DMS 273 (cell line): ENCODE results near the gene PPM1F.
"Not testable (repeated sequence)": the region's sequence is repeated elsewhere in the genome, so short reads cannot be mapped to it uniquely, and the experiment has no call there.

Experiments used
- DNase-seq: peaks from one replicate; lab custom pipeline; 2025; ENCODE audit not compliant: unreplicated experiment; lab: John Stamatoyannopoulos, UW

Gene PPM1F

DNA sequence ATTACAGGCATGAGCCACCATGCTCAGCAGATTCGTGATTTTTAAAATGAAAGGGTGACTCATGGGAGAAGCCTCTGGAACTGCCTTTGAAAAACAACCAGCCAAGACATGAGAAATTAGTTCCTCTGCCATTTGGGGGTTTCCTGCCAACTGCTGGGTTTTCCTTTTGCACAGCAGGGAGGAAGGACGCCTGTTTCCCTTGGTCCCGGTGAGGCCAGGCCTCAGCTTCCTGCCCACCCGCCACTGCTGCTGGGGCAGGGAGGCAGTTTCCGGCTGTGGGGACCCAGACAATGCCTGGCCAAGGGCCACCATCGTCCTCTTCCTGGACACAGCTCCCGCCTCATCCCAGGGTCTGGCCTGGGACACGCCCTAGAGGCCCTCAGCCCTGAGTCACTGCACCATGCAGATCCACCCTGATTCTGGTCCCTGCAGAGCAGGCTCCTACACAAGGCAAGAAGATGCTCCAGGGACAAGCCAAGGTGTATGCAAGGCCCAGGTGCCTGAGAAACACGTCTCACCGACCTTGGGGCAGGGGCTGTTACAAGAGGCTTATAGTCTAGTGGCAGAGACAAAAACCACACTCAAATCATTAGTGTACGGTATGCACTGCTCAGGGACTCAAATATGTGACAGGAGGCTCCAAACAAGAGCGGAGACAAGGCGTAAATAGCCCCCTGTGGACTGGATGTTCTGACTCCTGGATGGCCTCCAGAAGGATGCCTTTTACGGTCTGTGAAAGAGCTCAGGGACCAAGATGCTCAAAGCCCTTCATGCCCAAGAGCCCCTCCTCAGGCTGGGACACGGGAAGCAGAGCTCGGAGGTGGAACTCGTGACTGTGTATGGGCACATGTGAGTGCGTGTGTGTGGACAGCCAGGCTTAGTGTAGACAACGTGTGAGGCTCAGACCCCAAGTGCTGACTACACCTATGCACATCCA lies 10.0 kb downstream of the PPM1F start:
- no peak for DNase-seq

DNA sequence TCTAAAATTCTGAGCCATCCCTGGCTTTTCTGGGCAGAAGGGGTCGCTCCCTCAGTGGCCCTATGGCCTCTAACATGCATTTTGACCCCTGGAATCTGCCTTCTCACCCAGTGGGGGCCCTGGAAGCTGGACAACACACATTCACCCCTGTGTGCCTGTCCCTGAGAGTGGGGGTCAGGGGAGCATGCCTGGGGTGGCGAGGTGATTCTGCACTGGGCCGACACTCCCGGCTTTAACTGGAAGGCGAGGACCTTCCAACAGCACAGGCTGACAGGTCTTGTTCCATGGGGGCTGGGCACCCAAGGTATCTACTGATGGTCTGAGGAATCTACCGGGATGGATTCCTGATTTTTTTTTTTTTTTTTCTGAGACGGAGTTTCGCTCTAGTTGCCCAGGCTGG lies 10.7 kb downstream of the PPM1F start:
- DNase-seq, result no peak

DNA sequence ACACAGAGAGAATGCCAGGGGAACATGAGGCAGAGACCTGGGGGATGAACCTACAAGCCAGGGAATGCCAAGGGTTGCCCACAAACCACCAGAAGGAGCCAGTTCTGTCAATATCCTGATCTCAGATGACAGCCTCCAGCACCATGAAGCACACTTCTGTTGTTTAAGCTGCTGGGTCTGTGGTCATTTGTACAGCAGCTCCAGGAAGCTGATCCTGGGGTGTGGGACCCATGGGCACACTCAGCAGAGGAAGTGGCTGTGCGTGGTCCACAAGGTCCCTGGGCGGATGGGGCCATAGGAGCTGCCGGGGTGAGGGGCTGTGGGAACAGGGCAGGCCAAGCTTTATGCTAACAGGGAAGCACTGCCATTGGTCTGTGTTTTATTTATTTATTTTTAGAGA lies 12.1 kb downstream of the PPM1F start:
- DNase-seq, result no peak

DNA sequence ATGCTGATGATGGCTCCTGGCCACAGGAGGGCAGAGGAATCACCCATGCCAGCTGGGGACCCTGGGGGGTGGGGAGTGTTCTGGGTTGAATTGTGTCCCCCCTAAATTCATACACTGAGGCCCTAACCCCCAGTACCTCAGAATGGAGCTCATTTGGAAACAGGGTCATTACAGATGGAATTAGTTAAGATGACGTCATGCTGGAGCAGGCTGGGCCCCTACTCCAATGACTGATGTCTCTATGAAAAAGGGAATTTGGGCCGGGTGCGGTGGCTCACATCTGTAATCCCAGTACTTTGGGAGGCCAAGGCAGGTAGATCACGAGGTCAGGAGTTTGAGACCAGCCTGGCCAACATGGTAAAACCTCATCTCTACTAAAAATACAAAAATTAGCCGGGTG lies 12.7 kb downstream of the PPM1F start:
- DNase-seq, result not testable (repeated sequence)

DNA sequence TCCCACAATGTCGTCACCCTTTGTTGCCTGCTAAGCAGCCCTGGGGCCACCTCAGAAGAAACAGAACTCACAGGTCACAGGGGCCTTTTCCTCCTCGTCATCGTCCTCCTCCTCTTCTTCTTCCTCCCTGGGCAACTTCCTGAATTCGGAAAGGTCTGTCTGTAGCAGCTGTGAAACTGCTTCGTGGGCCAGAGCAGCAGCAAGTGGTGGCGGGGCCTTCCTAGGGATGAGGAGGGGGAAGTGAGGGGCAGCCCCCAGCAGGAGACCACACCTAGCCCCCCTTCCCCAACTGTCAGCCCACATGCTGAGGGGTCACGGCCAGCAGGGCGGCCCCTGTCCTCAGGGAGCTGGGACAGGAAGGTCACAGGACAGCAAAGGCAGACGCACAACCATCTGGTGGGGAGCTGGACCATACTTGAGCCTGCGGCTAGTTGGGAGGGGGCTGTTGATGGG lies 13.2 kb downstream of the PPM1F start:
- DNase-seq, result no peak

DNA sequence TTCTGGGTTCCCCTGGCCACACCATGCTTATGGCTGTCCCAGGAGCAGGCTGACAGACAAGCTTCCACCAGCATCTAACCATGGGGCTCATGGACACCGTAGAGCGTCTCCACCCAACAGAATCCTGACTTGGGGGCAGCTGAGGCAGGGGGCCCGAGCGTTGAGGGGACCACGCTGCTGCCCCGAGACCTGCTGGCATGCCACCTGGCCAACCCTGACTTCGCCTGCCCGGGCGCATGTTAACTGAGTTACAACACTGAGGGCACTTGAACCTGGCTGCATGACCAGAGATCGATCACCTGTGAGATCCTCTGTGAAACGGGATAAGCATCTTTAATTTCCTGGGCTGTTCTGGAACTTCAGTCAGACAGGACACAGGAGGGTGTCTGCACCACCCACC lies 13.7 kb downstream of the PPM1F start:
- no peak for DNase-seq

DNA sequence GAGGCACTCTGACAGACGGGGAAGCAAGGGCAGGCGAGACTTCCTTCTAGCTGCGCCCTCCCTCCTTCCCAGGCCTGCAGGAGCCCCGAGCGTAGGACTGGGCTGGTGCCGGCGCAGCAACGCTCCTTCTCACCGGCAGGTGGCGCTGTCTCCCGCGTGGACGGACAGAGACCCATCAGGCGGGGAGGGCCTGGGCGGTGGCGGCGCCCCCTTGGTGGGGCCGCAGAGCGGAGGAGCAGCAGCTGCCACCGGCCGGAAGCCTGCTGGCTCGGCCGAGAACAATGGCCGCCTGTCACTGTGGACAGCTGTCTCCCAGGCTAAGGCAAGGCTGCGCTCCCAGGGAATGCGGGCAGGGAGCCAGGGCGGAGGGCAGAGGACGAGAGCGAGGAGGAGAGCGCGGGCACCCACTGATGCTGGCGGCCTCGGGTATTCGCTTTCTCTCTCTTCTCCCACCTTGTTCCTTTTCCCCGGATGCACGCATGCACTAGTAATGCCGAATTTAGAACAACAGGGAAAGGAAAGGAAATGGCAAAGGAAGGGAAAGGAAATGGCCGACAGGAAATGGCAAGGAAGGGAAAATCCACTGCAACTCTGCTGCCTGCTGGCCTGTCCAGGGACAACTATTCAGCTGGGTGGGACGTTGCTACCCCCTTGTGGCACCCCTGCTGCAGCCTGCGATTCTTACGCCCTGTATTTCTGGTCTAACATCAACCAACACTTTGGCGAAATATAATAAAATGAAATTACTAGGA lies 14.4 kb downstream of the PPM1F start:
- DNase-seq, result peak; percentile 95

DNA sequence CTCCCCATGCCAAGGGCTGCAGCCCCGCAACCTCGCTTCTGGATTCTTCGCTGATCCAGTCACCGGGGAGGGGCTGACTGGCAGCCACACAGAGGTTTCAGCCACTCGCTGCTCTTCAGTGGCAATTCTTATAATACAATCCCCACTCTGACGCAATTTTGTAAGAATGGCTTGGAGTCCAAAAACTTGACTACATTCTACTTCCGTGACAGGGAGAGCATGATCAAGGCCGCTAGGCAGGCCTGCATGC lies 14.9 kb downstream of the PPM1F start:
- DNase-seq, result no peak

DNA sequence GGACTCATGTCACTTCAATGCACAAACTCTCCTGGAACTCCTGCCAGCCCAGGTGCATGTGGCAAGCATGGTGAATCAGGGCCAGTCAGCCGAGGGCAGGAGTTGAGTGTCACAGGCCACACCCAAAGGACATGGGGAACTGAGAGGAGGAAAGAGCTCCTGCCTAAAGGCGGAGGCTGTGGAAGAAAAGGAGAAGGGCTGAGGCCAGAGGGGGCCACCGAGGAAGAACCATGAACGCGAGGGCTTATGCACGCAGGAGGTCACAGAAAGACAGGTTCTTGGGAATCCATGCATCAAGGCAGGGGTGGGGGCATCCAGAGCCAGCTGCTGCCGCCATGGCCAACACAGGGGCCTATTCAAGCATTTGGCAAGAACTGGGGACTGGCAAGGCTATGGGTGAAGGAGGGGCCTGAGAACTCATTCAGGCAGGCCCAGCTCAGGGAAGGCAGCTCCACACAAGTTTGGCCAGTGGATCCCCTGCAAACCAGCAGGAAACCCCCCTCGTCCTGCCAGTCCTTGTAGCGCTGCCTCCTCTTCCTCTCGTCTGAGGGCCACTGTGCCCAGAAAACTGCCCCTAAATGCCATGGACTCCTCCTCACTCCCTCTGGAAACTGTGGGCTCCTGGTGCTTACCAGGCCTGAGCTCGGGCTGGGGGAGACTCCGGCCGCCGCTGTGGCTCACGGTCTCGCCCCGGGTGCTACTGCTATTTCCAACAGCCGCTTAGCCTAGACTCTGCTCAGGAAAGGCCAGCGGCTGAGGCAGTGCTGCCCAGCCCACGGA lies 15.4 kb downstream of the PPM1F start:
- DNase-seq, result no peak

DNA sequence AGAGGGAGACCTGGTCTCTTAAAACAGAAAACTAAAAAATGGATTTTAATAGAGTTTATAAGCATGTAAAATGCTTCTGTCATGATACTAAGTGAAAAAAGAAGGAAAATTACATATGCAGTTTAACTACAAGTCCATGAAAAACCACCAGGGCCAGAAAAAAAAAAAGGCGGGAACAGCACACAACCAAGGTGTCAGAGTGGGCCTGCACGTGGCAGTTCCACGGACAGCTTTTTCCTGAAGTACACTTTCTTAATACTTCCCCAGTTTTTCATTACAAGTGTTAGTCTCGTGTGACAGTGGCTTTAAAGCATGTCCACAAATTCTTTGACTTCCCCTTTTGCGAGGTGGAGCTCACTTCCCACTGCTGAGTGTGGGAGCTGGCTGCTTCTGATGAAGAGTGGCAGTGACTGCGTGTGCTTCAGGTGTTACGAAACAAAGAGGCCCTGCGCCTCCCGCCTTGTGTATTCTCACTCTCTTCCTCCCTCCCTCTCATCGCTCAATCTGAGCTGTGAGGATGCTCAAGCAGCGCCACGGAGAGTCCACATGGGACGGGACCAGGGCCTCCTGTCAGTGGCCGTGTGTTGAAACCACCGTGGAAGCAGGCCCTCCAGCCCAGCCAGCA lies 16.4 kb downstream of the PPM1F start:
- DNase-seq, result no peak

DNA sequence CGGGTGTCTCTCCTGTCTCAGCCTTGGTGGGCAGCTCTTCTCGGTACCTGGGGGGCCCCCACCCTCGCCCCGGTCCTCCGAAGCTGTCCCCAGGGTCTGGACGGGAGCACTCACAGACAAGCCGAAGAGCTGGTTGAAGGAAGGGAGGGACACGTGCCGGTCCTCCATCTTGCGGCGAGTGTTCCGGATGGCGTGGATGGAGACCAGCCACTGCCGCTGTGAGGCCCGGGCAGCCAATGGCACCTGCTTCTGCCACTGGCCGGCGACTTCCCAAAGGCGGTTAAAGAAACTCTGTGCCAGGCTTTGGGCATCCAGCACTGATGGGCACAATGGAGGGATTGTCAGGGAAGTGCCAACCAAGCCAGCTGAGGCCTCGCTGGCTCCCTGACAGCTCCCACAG lies 18.7 kb downstream of the PPM1F start:
- no peak for DNase-seq

DNA sequence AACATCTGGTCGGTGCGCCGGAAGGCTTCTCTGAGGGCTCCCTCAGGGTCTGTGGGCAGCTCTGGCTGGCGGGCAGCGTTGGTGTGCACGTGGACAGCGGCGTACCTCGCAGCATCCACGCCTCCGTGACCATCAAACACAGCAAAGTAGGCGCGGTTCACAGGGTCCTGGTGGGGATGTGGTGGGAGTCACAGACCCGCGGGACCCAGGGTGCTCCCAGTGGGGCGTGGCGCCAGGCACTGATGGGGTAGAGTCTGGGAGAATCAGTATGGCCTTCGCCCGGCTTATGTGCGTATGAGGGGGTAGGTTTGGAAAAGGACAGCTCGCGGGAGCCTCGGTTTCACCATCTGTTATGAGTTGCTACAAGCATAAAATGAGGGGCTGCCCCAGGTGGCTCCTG lies 19.2 kb downstream of the PPM1F start:
- DNase-seq, result no peak

DNA sequence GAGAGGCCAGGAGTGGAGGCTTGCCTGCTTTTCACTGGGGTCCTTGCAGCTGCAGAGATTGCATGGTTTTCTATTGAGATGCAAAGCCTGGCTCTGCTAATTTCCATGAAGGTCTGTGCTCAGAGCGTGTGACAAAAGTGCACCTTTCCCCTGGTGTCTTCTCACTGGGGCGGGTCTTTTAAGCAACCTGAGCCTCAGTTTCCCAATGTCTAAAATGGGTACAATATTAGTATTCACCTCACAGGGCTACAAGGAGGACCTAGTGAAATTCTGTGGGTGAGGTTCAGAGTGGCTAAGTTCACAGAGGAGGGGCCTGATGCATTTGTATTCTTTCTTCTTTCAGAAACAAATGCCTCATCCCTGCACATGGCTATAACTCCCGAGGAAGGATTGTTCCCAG lies 20.3 kb downstream of the PPM1F start:
- DNase-seq, result no peak

DNA sequence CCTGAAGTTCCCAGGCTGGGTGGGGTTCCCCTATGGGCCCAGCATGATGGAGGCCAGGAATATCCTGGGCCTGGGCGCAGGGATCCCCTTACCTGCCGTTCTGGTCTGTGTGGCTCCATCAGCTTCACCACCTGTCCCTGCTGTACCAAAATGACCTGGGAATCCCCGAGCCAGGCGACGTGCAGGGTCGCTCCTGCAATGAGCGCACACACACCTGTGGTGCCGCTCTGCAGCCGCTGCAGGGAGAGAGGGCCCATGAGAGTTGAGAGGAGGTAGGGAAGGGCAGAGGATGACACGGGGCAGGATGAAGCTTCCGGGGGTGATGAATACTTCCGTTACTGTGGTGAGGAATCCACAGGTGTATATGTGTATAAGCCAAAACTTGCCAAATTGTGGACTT lies 21.6 kb downstream of the PPM1F start:
- DNase-seq, result no peak

DNA sequence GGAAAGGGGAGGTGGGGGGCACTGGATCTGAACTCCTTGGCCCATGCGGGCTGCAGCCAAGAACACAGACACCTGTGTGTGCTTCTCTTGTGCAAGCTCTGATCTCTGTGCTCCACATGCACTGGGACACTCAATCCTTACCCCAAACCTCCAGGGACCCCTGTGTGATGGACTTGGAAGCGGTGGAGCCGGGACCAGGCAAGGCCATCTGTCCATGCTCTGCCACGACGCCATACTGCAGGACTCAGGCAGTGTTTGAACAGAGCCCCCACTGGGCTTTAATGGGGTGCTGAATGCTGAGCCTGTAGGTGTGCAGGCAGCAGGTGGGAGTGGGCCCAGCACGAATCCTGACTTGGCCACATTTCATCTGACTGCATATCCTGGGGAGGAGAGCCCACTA lies 23.4 kb downstream of the PPM1F start:
- peak; percentile 46 for DNase-seq

DNA sequence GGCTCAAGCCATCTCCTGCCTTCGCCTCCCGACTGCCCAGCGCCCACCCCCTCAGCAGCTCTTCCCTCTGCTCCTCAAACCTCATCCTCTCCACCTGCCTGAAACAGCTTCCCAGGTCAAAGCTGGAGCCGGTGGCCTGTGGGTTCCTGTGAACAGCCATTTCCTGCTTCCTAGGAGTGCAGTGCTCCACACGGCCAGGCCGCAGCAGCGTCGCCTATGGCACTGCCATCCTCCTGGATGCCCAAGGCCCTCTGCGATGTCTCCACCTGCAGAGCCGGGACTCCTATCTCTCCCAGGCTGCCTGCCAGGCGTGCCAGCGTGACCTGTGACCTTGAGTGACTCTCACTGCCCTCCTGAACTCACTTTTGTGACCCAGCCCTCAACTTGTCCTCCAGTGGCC lies 24.6 kb downstream of the PPM1F start:
- DNase-seq, result no peak

DNA sequence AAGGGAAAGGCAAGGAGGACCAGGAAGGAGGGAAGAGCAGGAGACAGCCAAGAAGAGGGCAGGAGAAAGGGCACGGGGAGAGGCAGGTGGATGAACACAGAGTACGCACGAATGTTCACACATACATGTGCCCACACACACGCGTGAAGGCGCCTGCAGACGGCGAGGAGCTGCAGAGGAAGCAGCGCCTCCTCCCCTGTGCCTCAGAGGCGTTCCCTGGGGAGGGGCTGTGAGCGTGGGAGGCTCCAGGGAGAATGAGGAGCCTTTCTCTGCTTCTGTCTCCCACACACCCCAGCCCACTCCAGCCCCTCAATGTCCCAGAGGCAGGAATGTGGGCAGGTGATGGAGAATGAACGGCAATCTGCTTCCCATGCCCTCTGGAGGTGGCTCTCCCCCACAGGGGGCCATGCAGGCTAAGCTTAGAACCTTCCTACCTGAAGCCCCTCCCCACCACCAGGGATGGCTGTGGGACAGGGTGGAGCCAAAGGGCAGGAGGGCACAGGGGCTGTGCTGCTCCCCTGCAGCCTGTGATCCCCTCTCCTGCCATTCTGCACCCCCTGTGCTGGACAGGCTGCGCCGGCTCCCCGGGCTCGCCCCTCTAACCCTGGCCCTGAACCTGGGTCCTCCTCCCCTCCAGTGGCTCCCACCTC lies 25.3 kb downstream of the PPM1F start:
- peak; percentile 37 for DNase-seq

DNA sequence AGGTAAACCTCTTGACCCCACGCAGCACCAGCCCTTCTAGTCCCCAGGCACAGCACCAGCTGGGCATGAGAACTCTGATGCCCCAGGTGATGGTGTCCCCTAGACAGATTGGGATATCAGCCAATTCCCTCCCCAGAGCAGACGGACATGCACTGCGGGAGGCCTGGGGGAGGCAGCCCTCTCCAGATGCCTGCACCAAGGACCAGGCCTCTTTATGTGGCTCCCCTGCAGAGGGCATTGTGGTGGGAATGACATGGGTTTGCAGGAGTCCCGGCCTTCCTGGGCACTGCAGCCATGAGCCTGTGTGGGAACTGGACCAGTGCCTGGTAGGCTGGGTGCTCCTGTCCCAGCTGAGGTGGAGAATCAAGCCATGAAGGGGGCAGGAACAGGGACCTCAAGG lies 25.9 kb downstream of the PPM1F start:
- peak; percentile 89 for DNase-seq

DNA sequence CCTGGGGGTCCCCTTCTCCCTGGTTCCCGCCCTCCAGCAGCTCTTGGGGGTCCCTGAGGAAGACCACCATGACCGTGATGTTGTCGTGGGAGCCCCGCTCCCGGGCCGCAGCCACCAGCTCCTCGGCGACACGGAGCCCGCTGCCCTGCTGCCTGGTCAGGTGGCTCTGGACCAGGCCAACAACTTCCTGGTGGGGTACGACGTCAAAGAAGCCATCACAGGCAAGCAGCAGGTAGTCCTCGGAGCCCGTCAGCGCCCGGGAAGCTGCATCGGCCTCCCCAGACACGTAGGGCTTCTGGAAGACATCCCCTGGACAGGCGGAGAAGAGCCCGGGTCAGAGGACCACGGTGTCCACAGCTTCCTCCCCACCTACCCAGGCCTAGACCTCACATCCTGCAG lies 29.5 kb downstream of the PPM1F start:
- no peak for DNase-seq

DNA sequence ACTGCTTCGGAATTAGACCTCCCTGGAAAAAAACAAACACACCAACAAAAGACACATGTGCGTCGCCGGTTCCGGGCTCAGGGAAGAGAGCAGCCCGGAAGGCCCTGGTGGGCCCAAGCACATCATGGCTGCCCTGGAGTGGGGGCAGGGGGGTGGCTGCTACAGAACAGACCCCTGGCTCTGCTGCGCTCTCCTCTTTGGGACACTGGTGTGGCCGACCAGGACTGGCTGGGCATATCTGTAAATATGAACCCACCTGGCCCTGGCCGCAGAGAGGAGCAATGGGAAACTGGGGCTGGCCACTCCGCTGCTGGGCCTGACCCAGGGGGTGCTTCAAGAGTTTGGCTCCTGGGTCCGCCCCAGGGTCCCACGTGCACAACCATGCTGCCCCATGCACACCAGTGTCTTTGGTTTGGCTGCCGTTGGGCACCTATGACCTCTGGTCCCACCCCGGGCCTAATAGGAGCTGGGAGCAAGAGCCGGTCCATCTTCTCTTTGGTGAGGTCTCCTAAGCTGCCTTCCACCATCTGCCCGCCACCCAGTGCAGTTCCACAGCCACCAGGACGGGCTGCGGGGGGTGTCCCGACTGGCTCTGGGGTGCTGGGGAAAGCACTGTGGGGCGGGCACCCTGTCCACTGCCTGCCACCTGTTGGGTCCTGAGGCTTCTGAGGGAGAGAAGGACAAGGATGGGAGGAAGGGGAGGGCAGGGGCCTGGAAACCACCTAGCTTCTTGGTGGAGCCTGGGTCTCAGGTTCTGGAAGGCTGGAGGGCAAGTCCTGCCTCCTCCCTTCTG lies 30.1 kb downstream of the PPM1F start:
- no peak for DNase-seq
